ENCODE results near the gene MGAT3.
"Not testable (repeated sequence)": the region's sequence is repeated elsewhere in the genome, so short reads cannot be mapped to it uniquely, and the experiment has no call there.

DNA sequence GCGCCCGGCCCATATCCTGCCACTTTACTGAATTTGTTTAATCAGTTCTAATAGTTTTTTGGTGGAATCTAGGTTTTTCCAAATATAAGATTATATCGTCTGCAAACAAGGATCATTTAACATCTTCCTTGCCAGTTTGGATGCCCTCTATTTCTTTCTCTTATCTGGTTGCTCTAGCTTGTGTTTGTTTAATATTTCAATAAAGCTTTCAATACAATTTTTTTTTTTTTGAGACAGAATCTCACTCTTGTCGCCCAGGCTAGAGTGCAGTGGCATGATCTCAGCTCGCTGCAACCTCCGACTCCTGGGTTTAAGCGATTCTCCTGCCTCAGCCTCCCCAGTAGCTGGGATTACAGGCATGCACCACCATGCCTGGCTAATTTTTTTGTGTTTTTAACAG, 43.6 kb upstream of the MGAT3 start:
- TF ChIP-seq, protein P1, sequence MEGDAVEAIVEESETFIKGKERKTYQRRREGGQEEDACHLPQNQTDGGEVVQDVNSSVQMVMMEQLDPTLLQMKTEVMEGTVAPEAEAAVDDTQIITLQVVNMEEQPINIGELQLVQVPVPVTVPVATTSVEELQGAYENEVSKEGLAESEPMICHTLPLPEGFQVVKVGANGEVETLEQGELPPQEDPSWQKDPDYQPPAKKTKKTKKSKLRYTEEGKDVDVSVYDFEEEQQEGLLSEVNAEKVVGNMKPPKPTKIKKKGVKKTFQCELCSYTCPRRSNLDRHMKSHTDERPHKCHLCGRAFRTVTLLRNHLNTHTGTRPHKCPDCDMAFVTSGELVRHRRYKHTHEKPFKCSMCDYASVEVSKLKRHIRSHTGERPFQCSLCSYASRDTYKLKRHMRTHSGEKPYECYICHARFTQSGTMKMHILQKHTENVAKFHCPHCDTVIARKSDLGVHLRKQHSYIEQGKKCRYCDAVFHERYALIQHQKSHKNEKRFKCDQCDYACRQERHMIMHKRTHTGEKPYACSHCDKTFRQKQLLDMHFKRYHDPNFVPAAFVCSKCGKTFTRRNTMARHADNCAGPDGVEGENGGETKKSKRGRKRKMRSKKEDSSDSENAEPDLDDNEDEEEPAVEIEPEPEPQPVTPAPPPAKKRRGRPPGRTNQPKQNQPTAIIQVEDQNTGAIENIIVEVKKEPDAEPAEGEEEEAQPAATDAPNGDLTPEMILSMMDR (IDR thresholded peaks at IDR 0.05; ENCODE audit: borderline replicate concordance, extremely low read depth, low read length, poor library complexity, severe bottlenecking) = not testable (repeated sequence)
- not testable (repeated sequence) for TF ChIP-seq EZH2 (IDR thresholded peaks at IDR 0.05; ENCODE audit: borderline replicate concordance, low read depth, low read length, severe bottlenecking)

Measured in DND-41 (cell line).